CD4-positive, alpha-beta T cell treated with Interleukin-15 for 4 hours (primary cell): ENCODE data around the gene IL21.
"Not testable (repeated sequence)": the region's sequence is repeated elsewhere in the genome, so short reads cannot be mapped to it uniquely, and the experiment has no call there.

Source experiments
- DNase-seq: peaks from one replicate; pipeline ENCODE4 v3.0.0-alpha.2; 2020; ENCODE audit warnings: low spot score

The IL21 gene

DNA sequence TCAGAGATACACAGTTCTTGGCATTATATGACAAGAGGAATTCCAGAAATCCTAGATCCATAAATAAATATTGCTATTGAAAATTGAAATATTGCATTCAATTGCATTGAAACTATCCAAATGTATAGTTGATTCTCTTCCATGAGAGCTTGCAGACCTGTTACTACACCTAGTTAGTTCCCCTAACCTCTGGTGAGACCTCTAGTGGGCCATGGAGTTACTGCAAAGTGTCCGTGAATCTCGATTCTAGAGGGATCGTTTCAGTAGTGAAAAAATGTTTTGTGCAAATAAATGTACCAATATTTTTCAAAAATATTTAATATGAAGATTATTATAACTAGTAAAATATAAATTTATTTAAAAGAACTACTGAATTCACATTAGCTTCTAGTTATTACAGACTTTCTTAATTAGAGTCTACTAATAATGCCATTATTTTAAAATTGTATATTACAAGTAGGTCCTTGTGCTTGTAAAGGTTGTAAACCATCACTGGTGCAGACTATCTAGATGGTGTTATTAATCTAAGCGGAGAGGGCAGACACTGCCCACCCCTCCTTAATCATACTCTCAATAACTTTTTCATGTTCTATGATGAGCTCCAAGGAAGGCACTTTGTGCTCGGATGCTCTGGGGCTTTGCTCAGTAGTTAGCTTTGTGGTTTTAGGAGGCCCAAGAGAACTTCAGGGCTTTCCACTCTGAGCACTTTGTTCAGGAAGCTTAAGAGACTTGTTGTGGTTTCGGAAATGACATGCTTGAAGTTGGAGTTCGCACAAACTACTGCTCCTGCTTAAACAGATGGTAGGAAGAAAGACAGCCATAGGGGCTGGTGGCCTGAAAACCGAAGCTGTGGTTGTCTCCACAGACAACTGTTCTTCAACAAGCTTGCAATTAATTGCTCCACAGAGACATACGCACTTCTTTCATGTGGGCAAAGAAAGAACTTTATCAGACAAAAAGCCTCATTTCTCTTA is 42.8 kb downstream of the IL21 start:
- DNase-seq = peak; percentile 68

DNA sequence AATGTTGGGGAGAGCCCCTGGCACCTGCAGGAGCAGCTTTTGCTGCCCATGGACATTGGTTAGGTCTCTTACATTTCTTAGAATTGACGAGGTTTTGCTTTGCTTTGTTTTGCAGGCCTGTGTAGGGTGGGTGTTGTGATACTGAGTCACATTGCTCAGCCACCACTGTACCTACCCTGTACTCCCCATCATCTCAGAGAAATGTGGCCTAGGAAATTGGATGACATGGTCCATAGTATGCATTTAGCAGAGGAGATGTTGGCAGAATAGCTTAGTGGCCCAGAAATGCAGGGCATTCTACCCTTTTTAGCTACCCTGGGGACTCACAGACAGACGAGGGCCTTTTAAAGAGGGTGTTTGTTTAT is 43.7 kb downstream of the IL21 start:
- no peak for DNase-seq

DNA sequence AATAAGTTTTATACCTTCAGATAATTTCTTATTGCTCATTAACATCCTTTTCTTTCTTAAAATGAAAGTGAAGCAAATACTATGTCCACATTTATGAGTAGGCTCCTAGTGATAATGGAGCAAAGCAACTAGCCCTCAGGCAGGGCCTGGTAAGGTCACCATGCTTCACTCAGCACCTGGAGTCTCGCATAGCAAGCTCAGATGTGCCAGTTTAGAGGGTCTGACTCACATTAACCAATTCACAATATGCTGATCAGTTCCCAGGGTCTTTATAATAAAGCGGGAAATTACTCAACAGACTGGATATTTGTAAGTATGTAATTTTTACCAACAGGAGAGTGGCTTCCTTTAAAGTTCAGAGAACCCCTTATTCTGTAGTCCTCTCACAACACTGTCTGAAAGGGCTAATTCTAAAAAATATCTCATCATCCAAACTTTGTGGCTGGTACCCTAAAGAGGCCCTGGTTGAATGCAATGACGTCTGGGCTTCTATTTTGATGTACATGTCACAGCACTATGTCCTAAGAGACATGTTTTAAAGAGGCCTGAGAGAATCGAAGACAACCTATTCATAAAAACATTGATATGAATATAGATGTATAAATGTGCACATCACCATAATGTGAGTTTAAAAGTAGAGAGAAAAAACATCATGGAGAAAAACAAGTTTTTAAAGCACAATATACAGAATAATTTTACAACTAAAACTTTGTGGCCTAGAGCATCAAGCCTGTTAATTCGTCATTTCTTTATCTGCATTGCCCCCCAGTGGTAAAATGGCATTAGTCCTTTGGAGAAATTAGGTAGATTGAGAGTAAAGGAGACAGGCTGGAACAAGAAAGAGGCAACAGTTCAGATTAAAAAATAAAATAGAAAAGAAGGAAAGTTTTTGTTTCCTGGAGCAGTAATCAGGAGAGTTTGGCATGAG is 44.3 kb downstream of the IL21 start:
- DNase-seq = peak; percentile 68

DNA sequence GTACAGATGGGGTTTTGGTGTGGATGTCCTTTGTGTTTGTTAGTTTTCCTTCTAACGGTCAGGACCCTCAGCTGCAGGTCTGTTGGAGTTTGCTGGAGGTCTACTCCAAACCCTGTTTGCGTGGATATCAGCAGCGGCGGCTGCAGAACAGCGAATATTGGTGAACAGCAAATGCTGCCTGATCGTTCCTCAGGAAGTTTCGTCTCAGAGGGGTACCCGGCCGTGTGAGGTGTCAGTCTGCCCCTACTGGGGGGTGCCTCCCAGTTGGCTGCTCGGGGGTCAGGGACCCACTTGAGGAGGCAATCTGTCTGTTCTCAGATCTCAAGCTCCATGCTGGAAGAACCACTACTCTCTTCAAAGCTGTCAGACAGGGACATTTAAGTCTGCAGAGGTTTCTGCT is 46.5 kb downstream of the IL21 start:
- not testable (repeated sequence) for DNase-seq

DNA sequence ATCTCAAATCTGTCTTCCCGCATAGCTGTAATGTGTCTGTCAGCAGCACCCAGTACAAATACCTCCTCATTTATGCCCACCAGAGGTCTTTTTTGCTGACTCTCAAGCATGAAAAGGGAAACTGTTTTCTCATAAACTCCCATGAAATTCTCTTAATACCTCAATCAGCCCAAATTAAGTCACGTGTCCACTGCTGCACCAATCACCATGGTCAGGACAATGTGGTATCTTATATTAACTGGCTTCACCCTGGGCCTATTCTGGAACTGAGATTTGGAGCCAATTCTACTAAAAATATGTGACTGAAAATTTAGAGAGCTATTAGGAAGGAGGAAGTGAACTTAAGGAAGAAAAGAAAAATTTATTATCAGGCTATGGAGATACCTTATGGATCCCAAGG is 58.4 kb downstream of the IL21 start:
- DNase-seq = no peak
